ENCODE data around the gene GSTA4. TPM values are rescaled to one million over a fixed set of nuclear protein-coding genes. Genes with fewer than 3 reads are reported as not detected.

The GSTA4 gene
- total and polyA plus RNA-seq, 2 of the 13 experiments (the other 11 are each of a cell fraction or from before 2014, with no cell fraction given) = 34.1 to 53.6 TPM

DNA sequence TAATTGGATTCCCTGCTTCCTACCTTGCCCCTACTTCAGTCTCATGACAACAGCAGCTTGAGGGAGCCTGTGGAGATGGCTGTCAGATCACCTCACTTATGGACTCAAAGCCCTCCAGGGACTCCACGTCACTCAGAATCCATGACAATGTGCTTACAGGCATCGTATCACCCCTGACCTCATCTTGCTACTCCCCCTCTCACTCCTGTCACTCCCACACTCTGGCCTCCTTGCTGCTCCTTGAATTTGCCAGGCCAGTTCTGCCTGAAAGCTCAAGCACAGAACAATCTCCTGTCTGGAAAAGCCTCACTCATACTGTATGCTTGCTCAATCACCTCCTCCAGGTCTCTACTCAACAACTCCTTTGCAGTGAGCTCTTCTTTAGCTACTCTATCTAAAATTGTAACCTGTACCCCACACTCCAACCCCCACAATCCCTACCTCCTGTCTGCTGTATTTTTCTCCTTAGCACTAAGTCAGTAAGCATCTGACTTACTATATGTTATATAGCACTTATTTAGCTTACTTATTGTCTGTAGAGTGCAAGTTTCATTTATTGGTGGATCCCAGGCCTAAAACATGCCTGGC is 10.7 kb upstream of the GSTA4 start:
- DNase-seq (ENCODE audit: low spot score) = no peak
- H3K4me2 ChIP-seq (ENCODE audit: low read depth, low read length) = no peak overlapping the region
- BruUV-seq (replicated peaks) = no TSS peak
- intact Hi-C loops (cut with micrococcal nuclease; ENCODE audit: unreplicated experiment) = no loop called here
- peaks cover 6% of the 10 kb centered on the region for H3K4me1 ChIP-seq (ENCODE audit: insufficient read depth, low read length)
- TF ChIP-seq ZMYM4 (CRISPR knock-in tag; IDR thresholded peaks at IDR 0.05) (no peak), GABPB1 (CRISPR knock-in tag; IDR thresholded peaks at IDR 0.05) (no peak), PREB (CRISPR knock-in tag; IDR thresholded peaks at IDR 0.05) (no peak), GLI4 (CRISPR knock-in tag; IDR thresholded peaks at IDR 0.05; ENCODE audit: borderline replicate concordance) (no peak), SAP130 (CRISPR knock-in tag; IDR thresholded peaks at IDR 0.05; ENCODE audit: low read depth) (no peak), FOXC1 (CRISPR knock-in tag; IDR thresholded peaks at IDR 0.05; ENCODE audit: borderline replicate concordance) (no peak), MEF2D (CRISPR knock-in tag; IDR thresholded peaks at IDR 0.05) (no peak), RFXANK (CRISPR knock-in tag; IDR thresholded peaks at IDR 0.05) (no peak)
- TF ChIP-seq, protein P1, sequence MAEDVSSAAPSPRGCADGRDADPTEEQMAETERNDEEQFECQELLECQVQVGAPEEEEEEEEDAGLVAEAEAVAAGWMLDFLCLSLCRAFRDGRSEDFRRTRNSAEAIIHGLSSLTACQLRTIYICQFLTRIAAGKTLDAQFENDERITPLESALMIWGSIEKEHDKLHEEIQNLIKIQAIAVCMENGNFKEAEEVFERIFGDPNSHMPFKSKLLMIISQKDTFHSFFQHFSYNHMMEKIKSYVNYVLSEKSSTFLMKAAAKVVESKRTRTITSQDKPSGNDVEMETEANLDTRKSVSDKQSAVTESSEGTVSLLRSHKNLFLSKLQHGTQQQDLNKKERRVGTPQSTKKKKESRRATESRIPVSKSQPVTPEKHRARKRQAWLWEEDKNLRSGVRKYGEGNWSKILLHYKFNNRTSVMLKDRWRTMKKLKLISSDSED (CRISPR knock-in tag; IDR thresholded peaks at IDR 0.05) = no peak
- TF ChIP-seq, protein P2, sequence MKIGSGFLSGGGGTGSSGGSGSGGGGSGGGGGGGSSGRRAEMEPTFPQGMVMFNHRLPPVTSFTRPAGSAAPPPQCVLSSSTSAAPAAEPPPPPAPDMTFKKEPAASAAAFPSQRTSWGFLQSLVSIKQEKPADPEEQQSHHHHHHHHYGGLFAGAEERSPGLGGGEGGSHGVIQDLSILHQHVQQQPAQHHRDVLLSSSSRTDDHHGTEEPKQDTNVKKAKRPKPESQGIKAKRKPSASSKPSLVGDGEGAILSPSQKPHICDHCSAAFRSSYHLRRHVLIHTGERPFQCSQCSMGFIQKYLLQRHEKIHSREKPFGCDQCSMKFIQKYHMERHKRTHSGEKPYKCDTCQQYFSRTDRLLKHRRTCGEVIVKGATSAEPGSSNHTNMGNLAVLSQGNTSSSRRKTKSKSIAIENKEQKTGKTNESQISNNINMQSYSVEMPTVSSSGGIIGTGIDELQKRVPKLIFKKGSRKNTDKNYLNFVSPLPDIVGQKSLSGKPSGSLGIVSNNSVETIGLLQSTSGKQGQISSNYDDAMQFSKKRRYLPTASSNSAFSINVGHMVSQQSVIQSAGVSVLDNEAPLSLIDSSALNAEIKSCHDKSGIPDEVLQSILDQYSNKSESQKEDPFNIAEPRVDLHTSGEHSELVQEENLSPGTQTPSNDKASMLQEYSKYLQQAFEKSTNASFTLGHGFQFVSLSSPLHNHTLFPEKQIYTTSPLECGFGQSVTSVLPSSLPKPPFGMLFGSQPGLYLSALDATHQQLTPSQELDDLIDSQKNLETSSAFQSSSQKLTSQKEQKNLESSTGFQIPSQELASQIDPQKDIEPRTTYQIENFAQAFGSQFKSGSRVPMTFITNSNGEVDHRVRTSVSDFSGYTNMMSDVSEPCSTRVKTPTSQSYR (CRISPR knock-in tag; IDR thresholded peaks at IDR 0.05; ENCODE audit: borderline replicate concordance) = no peak
- H3K79me2 ChIP-seq (ENCODE audit: insufficient read depth, low read length) = no peaks in the 10 kb centered on the region
- no peak overlapping the region for H3K4me3 ChIP-seq (replicated peaks in 1 of 3; ENCODE audit: insufficient read depth in 1 of 3, low read depth in 2 of 3, low read length in 3 of 3)
- H4K20me1 ChIP-seq (ENCODE audit: insufficient read depth, low read length) = no peaks in the 10 kb centered on the region
- in situ Hi-C loops (cut with HindIII; ENCODE audit: extremely low pct_ligation_motif_present, low pct_unique_long_range_greater_than_20kb) = no loop called here
- ChIA-PET POLR2A (no interaction called here), CTCF (ENCODE audit: low intra/inter-chr PET ratio, low total read pairs) (no interaction called here)
- H3K9ac ChIP-seq (ENCODE audit: insufficient read depth, low read depth, low read length) = no peak overlapping the region
- no peaks in the 10 kb centered on the region for H3K9me3 ChIP-seq (ENCODE audit: low read length)
- ATAC-seq = no peak
- WGBS (ENCODE audit: low lambda C conversion rate) = 96% methylated on average over 2 of the region's 2 CpGs
- peaks cover 25 to 44% of the 10 kb centered on the region in 2 experiments; a peak in 4 of 5 replicates for H3K36me3 ChIP-seq (replicated peaks in 1 of 2; ENCODE audit: control insufficient read depth in 1 of 2, insufficient read depth in 2 of 2, low read length in 2 of 2)
- no peaks in the 10 kb centered on the region for H3K27me3 ChIP-seq (ENCODE audit: control insufficient read depth in 1 of 2, insufficient read depth in 2 of 2, low read length in 2 of 2)
- FAIRE-seq = no peak
- H3K27ac ChIP-seq (ENCODE audit: extremely low read length, insufficient read depth, low read length) = no peak overlapping the region
- H2AFZ ChIP-seq (ENCODE audit: low read length) = no peak overlapping the region
